ENCODE measurements around the gene CSTA.

DNA sequence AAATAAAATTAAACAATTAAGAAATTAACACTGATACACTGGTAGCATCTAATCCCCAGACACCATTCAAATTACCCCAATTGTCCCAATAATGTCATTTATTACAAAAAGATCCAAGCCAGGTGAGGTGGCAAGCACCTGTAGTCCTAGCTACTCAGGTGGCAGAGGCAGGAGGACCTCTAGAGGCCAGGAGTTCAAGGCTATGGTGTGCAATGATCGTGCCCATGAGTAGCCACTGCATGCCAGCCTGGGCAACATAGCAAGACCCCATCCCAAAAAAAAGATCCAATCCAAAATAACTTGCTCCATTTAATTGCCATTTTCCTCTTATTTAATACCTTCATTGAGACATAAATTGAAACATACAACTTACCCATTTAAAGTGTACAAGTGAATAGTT is 17.8 kb downstream of the CSTA start:
- no peak for TF ChIP-seq POLR2A (IDR thresholded peaks at IDR 0.05; ENCODE audit: low read depth, low read length)
- no peak for TF ChIP-seq POU2F2 (IDR thresholded peaks at IDR 0.05; ENCODE audit: low read depth, low read length)
- TF ChIP-seq POLR2AphosphoS5 (IDR thresholded peaks at IDR 0.05; ENCODE audit: low read depth, low read length) = no peak
- TF ChIP-seq TAF1 (IDR thresholded peaks at IDR 0.05; ENCODE audit: low read depth, low read length) = no peak
- TF ChIP-seq SPI1 (IDR thresholded peaks at IDR 0.05; ENCODE audit: low read depth, low read length) = no peak

All from GM12891 (cell line).